Keratinocyte (primary cell): Measurements from ENCODE around the gene PDE11A. TPM values are rescaled to one million over a fixed set of nuclear protein-coding genes. Genes with fewer than 3 reads are reported as not detected.

Experiments
- DNase-seq: peaks from one replicate; pipeline ENCODE4 v3.0.0-alpha.2; 2011; ENCODE audit warnings: low read depth, missing footprints, low spot score
- FAIRE-seq: peaks from 2 replicates; lab custom pipeline; 2011; peaks lifted over from hg19 to GRCh38; lab: Jason Lieb, UNC
- H2AFZ ChIP-seq: 2 replicates; pipeline ENCODE4 v1.6.0; 2012; ENCODE audit warnings: low read length, control low read depth, inconsistent platforms; ENCODE audit not compliant: control insufficient read depth
- H3K27ac ChIP-seq: 2 replicates; pipeline ENCODE4 v1.5.1; 2011; ENCODE audit warnings: low read length; ENCODE audit not compliant: control insufficient read depth, insufficient read depth
- H3K27me3 ChIP-seq: 3 replicates; pipeline ENCODE4 v1.6.0; 2011; ENCODE audit warnings: low read length; ENCODE audit not compliant: control insufficient read depth, insufficient read depth; ENCODE audit errors: extremely low read depth
- H3K36me3 ChIP-seq, 2 experiments: 2 replicates in 1 of 2; 3 replicates in 1 of 2; pipeline ENCODE4 v1.5.1; 2011; ENCODE audit warnings: low read length in 2 of 2, mild to moderate bottlenecking in 1 of 2; ENCODE audit not compliant: control insufficient read depth in 2 of 2, insufficient read depth in 2 of 2; ENCODE audit errors: extremely low read depth in 1 of 2
- H3K4me1 ChIP-seq: 3 replicates; pipeline ENCODE4 v1.5.1; 2011; ENCODE audit warnings: low read length; ENCODE audit not compliant: control insufficient read depth, insufficient read depth; ENCODE audit errors: extremely low read depth
- H3K4me2 ChIP-seq: 3 replicates; pipeline ENCODE4 v1.6.0; 2011; ENCODE audit warnings: low read depth, low read length; ENCODE audit not compliant: control insufficient read depth, insufficient read depth; ENCODE audit errors: extremely low read depth
- H3K4me3 ChIP-seq, 3 experiments: fragments of 200-600 bp in 1 of 3; sonication (generic) in 1 of 3; 2 replicates in 2 of 3; 3 replicates in 1 of 3; pipeline ENCODE4 v1.5.1; 2011 to 2016; ENCODE audit warnings: low read length in 3 of 3, mild to moderate bottlenecking in 3 of 3, control low read depth in 2 of 3, inconsistent platforms in 1 of 3, low read depth in 1 of 3, mixed read lengths in 1 of 3, mixed run types in 1 of 3, moderate library complexity in 1 of 3; ENCODE audit not compliant: control insufficient read depth in 2 of 3, insufficient read depth in 2 of 3; ENCODE audit errors: extremely low read depth in 1 of 3
- H3K79me2 ChIP-seq: 2 replicates; pipeline ENCODE4 v1.6.0; 2012; ENCODE audit warnings: low read length; ENCODE audit not compliant: control insufficient read depth, insufficient read depth
- H3K9ac ChIP-seq: 3 replicates; pipeline ENCODE4 v1.6.0; 2011; ENCODE audit warnings: low read length; ENCODE audit not compliant: control insufficient read depth, insufficient read depth; ENCODE audit errors: extremely low read depth
- H3K9me1 ChIP-seq: 3 replicates; pipeline ENCODE4 v1.6.0; 2011; ENCODE audit warnings: low read length; ENCODE audit not compliant: control insufficient read depth, insufficient read depth; ENCODE audit errors: extremely low read depth
- H3K9me3 ChIP-seq: 2 replicates; pipeline ENCODE4 v1.5.1; 2012; ENCODE audit warnings: low read depth, low read length; ENCODE audit not compliant: control insufficient read depth
- H4K20me1 ChIP-seq: 3 replicates; pipeline ENCODE4 v1.6.0; 2011; ENCODE audit warnings: low read length; ENCODE audit not compliant: control insufficient read depth, insufficient read depth; ENCODE audit errors: extremely low read depth
- EZH2 ChIP-seq: IDR thresholded peaks from one replicate; pipeline ENCODE4 v1.6.1; 2012; ENCODE audit warnings: inconsistent platforms, mild to moderate bottlenecking, low read length, moderate library complexity
- dilution Hi-C: fragments of 300-500 bp; cut with MboI; formaldehyde crosslinking; loops from one replicate; pipeline ENCODE4 v1.7.0; 2020; ENCODE audit warnings: low sequenced_read_pairs; ENCODE audit not compliant: extremely low pct_ligation_motif_present
- polyA plus RNA-seq, 5 experiments: library from polyadenylated mRNA; depleted of rRNA in 3 of 5; stranded (reverse) in 3 of 5; stranded (forward) in 1 of 5; unstranded in 1 of 5; fragments of >200 nt; gene quantifications; 1 replicate in 1 of 5; 2 replicates in 3 of 5; 3 replicates in 1 of 5; pipeline versions ENCODE4 v1.2.1 to v1.2.3, GENCODE V29; 2011 to 2012; ENCODE audit warnings: missing spikeins in 2 of 5, low read depth in 1 of 5, low replicate concordance in 1 of 5
- TF ChIP-seq, protein P1 (sequence below), 3 experiments: IDR thresholded peaks in 1 of 3; conservative IDR thresholded peaks in 1 of 3; optimal IDR thresholded peaks in 1 of 3; 2 replicates in 2 of 3; 3 replicates in 1 of 3; pipeline versions ENCODE3 to v1.5.1; 2011; ENCODE audit warnings: low read length in 3 of 3, mild to moderate bottlenecking in 3 of 3, moderate library complexity in 2 of 3, control low read depth in 1 of 3, inconsistent platforms in 1 of 3; ENCODE audit not compliant: insufficient read depth in 2 of 3; ENCODE audit errors: extremely low read depth in 1 of 3

PDE11A gene
- polyA plus RNA-seq, 1 donor (not counting 4 experiments of a cell fraction or from before 2014, with no cell fraction given), result 0.01 TPM

DNA sequence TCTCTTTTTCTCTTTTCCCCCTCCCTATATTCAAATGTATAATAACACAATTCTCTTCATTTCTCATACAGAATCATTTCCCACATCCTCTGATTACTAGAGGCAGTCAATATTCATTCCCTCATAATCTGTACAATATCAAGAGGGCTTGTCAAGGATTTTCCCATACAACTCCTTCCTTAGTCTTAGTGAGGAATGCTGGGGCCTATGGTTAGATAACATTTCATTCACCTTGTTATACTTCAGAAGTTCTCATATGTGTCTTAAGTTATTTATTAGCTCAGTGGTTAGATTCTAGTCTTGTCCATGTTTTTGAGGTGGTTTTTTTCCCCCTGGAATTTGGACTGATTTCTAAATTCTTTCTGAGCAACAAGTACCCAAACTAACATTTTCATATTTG lies 289.5 kb downstream of the PDE11A start:
- Histone ChIP-seq H3K4me2 (no peak overlapping the region), H3K79me2 (no peaks in the 10 kb centered on the region), H3K36me3 (no peaks in the 10 kb centered on the region), H3K9me1 (no peaks in the 10 kb centered on the region), H2AFZ (no peak overlapping the region), H3K27me3 (no peaks in the 10 kb centered on the region), H3K9me3 (no peaks in the 10 kb centered on the region), H3K4me1 (peaks cover 22% of the 10 kb centered on the region), H3K27ac (peak overlapping the region; percentile 18), H4K20me1 (no peaks in the 10 kb centered on the region), H3K9ac (no peak overlapping the region), H3K4me3 (no peak overlapping the region)
- TF ChIP-seq, protein P1, sequence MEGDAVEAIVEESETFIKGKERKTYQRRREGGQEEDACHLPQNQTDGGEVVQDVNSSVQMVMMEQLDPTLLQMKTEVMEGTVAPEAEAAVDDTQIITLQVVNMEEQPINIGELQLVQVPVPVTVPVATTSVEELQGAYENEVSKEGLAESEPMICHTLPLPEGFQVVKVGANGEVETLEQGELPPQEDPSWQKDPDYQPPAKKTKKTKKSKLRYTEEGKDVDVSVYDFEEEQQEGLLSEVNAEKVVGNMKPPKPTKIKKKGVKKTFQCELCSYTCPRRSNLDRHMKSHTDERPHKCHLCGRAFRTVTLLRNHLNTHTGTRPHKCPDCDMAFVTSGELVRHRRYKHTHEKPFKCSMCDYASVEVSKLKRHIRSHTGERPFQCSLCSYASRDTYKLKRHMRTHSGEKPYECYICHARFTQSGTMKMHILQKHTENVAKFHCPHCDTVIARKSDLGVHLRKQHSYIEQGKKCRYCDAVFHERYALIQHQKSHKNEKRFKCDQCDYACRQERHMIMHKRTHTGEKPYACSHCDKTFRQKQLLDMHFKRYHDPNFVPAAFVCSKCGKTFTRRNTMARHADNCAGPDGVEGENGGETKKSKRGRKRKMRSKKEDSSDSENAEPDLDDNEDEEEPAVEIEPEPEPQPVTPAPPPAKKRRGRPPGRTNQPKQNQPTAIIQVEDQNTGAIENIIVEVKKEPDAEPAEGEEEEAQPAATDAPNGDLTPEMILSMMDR (optimal IDR thresholded peaks at IDR 0.05 in 1 of 3, IDR thresholded peaks at IDR 0.05 in 1 of 3, conservative IDR thresholded peaks at IDR 0.05 in 1 of 3; ENCODE audit: extremely low read depth in 1 of 3, insufficient read depth in 2 of 3, low read length in 3 of 3), result no peak
- no peak for TF ChIP-seq EZH2
- FAIRE-seq (no peak), DNase-seq (no peak)
- dilution Hi-C loops, result no loop called here

DNA sequence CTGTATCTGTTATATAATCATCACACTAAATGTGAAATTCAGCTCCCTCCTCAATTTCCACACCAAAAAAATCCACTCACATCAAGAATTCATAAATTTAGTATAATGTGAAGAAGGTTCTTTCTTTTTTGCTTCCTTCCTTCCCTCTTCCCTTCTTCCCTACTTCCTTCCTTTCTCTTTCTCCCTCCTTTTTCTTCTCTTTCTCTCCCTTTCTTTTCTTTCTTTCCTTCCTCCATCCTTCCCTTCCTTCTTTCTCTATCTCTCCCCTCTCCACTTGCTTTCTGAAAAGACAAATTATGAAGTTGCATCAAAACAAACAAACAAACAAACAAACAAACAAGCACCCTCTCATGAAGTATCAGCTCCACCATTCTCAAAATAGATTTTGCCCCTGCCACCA lies 290.0 kb downstream of the PDE11A start:
- H4K20me1 ChIP-seq, result no peaks in the 10 kb centered on the region
- no peak overlapping the region for H3K9ac ChIP-seq
- no peaks in the 10 kb centered on the region for H3K27me3 ChIP-seq
- H2AFZ ChIP-seq, result no peak overlapping the region
- peaks cover 22% of the 10 kb centered on the region for H3K4me1 ChIP-seq
- no peaks in the 10 kb centered on the region for H3K9me1 ChIP-seq
- H3K27ac ChIP-seq, result no peak overlapping the region
- DNase-seq, result no peak
- TF ChIP-seq EZH2, result no peak
- TF ChIP-seq, protein P1 (optimal IDR thresholded peaks at IDR 0.05 in 1 of 3, IDR thresholded peaks at IDR 0.05 in 1 of 3, conservative IDR thresholded peaks at IDR 0.05 in 1 of 3; ENCODE audit: extremely low read depth in 1 of 3, insufficient read depth in 2 of 3, low read length in 3 of 3), result no peak
- dilution Hi-C loops, result no loop called here
- no peak overlapping the region for H3K4me3 ChIP-seq
- H3K4me2 ChIP-seq, result no peak overlapping the region
- no peaks in the 10 kb centered on the region for H3K79me2 ChIP-seq
- no peak for FAIRE-seq
- H3K9me3 ChIP-seq, result no peaks in the 10 kb centered on the region
- no peaks in the 10 kb centered on the region for H3K36me3 ChIP-seq
